AG04450 (cell line): Measurements from ENCODE around the gene NPBWR2. TPM values are rescaled to one million over a fixed set of nuclear protein-coding genes. Genes with fewer than 3 reads are reported as not detected.
"Not testable (repeated sequence)": the region's sequence is repeated elsewhere in the genome, so short reads cannot be mapped to it uniquely, and the experiment has no call there.

Experiments used
- CTCF ChIA-PET: fragments of 300-600, 350-600 bp; formaldehyde crosslinking; extraction: SDS; loops from one replicate; lab custom pipeline; 2022; ENCODE audit warnings: antibody characterized with exemption, inconsistent platforms; lab: Charles Lee
- POLR2A ChIA-PET: fragments of 350-600 bp; formaldehyde crosslinking; extraction: SDS; loops from one replicate; lab custom pipeline; 2021; ENCODE audit warnings: antibody characterized with exemption, inconsistent platforms; lab: Yijun Ruan, JAX
- DNase-seq: peaks from one replicate; pipeline ENCODE4 v3.0.0-alpha.2; 2011; ENCODE audit warnings: low read depth, low spot score
- H3K27ac ChIP-seq: one replicate; pipeline ENCODE4 v1.5.1; 2012; ENCODE audit warnings: low read depth, low read length, control low read depth
- H3K27me3 ChIP-seq: one replicate; pipeline ENCODE4 v1.6.0; 2012; ENCODE audit warnings: low read length; ENCODE audit not compliant: control insufficient read depth, insufficient read depth
- H3K4me3 ChIP-seq: 2 replicates; pipeline ENCODE4 v1.5.1; 2011; ENCODE audit warnings: mild to moderate bottlenecking, low read depth, low read length, control low read depth
- H3K9me3 ChIP-seq: 2 replicates; pipeline ENCODE4 v1.5.1; 2012; ENCODE audit warnings: low read length; ENCODE audit not compliant: control insufficient read depth, insufficient read depth
- polyA plus RNA-seq: library from polyadenylated mRNA; depleted of rRNA; stranded (reverse); fragments of >200 nt; gene quantifications from 2 replicates; pipeline ENCODE4 v1.2.3, GENCODE V29; 2011
- TF ChIP-seq, protein P1 (sequence below): IDR thresholded peaks from 2 replicates; pipeline ENCODE4 v1.5.1; 2011; ENCODE audit warnings: low read depth, low read length, control low read depth, inconsistent platforms

The NPBWR2 gene
- polyA plus RNA-seq, 1 experiment: not detected

DNA sequence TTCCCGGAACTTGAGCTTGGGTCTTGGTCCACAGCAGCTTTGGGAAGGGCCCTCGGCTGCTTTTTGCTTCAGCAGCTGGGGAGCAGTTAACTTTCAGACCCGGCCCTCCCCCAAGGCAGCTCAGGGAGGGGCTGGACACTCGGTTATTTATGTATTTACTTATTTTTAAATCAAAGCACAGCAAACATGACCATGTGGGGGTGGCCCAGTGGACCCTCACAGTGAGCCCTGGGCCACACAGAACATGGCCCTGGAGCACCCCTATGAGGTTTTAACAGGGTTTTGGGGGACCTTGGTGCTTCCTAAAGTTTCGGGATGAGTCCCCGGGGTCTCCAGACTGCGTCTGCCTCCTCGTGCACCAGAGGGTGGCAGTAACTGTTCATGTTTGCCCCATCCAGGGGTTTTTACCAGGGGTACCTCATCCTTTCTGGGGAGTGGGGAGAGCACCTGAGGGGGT lies 26.6 kb upstream of the NPBWR2 start:
- Histone ChIP-seq H3K27me3 (peaks cover 8% of the 10 kb centered on the region), H3K4me3 (no peak overlapping the region), H3K9me3 (no peaks in the 10 kb centered on the region), H3K27ac (no peak overlapping the region)
- POLR2A ChIA-PET: no interaction called here
- TF ChIP-seq, protein P1, sequence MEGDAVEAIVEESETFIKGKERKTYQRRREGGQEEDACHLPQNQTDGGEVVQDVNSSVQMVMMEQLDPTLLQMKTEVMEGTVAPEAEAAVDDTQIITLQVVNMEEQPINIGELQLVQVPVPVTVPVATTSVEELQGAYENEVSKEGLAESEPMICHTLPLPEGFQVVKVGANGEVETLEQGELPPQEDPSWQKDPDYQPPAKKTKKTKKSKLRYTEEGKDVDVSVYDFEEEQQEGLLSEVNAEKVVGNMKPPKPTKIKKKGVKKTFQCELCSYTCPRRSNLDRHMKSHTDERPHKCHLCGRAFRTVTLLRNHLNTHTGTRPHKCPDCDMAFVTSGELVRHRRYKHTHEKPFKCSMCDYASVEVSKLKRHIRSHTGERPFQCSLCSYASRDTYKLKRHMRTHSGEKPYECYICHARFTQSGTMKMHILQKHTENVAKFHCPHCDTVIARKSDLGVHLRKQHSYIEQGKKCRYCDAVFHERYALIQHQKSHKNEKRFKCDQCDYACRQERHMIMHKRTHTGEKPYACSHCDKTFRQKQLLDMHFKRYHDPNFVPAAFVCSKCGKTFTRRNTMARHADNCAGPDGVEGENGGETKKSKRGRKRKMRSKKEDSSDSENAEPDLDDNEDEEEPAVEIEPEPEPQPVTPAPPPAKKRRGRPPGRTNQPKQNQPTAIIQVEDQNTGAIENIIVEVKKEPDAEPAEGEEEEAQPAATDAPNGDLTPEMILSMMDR: peak; percentile 32; the same call in 1 of the 2 replicates
- no peak for DNase-seq
- CTCF ChIA-PET: no interaction called here

DNA sequence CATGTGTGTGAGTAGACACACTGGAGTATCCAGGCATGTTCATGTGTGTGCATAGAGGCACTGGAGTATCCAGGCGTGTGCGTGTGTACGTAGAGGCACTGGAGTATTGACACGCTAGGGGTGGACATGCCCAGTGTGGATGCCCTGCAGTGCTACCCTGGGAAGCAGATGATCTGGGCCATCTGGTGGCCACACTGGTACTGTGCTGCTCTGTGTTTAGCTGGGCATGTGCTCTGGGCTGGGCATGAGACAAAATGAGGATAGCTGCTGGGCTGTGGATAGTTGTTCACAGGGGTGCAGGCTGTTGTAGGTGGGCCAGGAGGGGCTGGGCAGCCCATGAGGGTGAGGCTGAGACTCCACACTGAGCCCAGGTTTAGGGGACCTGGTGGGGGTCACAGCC lies 24.0 kb upstream of the NPBWR2 start:
- CTCF ChIA-PET: no interaction called here

DNA sequence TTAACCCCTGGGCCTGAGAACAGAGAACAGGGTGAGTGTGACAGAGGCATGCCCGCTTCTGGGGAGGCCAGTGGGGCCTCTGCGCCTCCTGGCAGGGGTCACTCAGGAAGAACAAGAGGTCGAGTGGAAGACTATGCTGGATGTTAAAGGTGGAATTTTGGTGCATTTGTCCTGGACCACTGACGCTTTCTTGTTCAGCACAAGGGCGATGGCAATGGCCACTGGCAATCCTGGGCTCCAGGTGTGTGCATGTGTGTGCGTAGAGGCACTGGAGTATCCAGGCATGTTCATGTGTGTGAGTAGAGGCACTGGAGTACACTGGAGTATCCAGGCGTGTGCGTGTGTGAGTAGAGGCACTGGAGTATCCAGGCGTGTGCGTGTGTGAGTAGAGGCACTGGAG lies 23.5 kb upstream of the NPBWR2 start:
- TF ChIP-seq, protein P1: no peak
- H3K27ac ChIP-seq: no peak overlapping the region
- H3K4me3 ChIP-seq: no peak overlapping the region
- peaks cover 4% of the 10 kb centered on the region for H3K27me3 ChIP-seq
- CTCF ChIA-PET: no interaction called here
- H3K9me3 ChIP-seq: no peaks in the 10 kb centered on the region
- POLR2A ChIA-PET: no interaction called here
- DNase-seq: no peak

More for the DNA sequence above, 24.0 kb upstream of the NPBWR2 start:
- TF ChIP-seq, protein P1: peak; percentile 23; the same call in 1 of the 2 replicates
- no peak for DNase-seq
- H3K27me3 ChIP-seq: peaks cover 8% of the 10 kb centered on the region
- H3K9me3 ChIP-seq: no peaks in the 10 kb centered on the region
- no peak overlapping the region for H3K4me3 ChIP-seq
- POLR2A ChIA-PET: no interaction called here
- no peak overlapping the region for H3K27ac ChIP-seq

DNA sequence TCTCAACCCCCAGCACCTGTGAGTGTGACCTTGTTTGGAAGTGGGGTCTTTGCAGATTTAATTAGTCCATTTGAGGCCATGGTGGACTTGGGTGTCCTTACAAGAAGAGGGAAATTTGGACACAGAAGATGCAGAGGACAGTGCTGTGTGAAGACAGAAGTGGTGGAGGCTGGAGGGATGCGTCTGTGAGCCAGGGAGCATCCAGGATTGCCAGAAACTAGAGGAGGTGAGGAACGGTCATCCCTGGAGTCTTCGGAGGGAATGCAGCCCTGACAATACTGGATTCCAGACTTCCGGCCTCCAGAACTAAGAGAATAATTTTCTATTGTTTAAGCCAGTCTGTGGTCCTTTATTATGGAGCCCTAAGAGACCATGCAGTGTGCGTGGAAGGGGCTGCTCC lies 22.9 kb upstream of the NPBWR2 start:
- H3K4me3 ChIP-seq: no peak overlapping the region
- no peak overlapping the region for H3K27ac ChIP-seq
- no peak for DNase-seq
- peaks cover 4% of the 10 kb centered on the region for H3K27me3 ChIP-seq
- TF ChIP-seq, protein P1: no peak
- POLR2A ChIA-PET: no interaction called here
- CTCF ChIA-PET: no interaction called here
- H3K9me3 ChIP-seq: no peaks in the 10 kb centered on the region

- TF ChIP-seq, protein P1: no peak
- ChIA-PET POLR2A (no interaction called here), CTCF (no interaction called here)
- DNase-seq: no peak
- Histone ChIP-seq H3K9me3 (no peaks in the 10 kb centered on the region), H3K27ac (no peak overlapping the region), H3K27me3 (peaks cover 4% of the 10 kb centered on the region), H3K4me3 (no peak overlapping the region)
Measured at GRCh38 chr20:64129146-64129782, 21.9 kb upstream of the NPBWR2 start.

DNA sequence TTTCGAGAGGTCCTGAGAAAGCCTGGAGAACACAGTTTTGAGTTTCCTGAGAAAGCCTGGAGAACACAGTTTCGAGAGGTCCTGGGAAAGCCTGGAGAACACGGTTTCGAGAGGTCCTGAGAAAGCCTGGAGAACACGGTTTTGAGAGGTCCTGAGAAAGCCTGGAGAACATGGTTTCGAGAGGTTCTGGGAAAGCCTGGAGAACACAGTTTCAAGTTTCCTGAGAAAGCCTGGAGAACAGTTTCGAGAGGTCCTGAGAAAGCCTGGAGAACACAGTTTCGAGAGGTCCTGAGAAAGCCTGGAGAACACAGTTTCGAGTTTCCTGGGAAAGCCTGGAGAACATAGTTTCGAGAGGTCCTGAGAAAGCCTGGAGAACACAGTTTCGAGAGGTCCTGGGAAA lies 16.2 kb upstream of the NPBWR2 start:
- H3K27me3 ChIP-seq: peaks cover 18% of the 10 kb centered on the region
- CTCF ChIA-PET, POLR2A ChIA-PET, H3K4me3 ChIP-seq, H3K27ac ChIP-seq, H3K9me3 ChIP-seq, DNase-seq: not testable (repeated sequence)

GRCh38 chr20:64122927-64123326 lies 15.6 kb upstream of the NPBWR2 start:
- H3K9me3 ChIP-seq, POLR2A ChIA-PET, H3K27ac ChIP-seq, DNase-seq, H3K4me3 ChIP-seq: not testable (repeated sequence)
- peaks cover 18% of the 10 kb centered on the region for H3K27me3 ChIP-seq
- CTCF ChIA-PET: interaction anchor here (0.8 to 3.7 kb wide), 2 partner anchors 85 to 626 kb away, joined by 3 to 31 read pairs; no protein-coding TSS in a partner anchor
